WERI-Rb-1 (cell line): Measurements from ENCODE around the gene MAN2A2.

ENCODE experiments used
- DNase-seq: peaks from one replicate; pipeline ENCODE4 v3.0.0-alpha.2; 2020
- H3K27ac ChIP-seq: fragments of 250-450 bp; sonication (Bioruptor Pico); 2 replicates; pipeline ENCODE4 v1.5.1; 2020; ENCODE audit warnings: mild to moderate bottlenecking, moderate library complexity
- H3K27me3 ChIP-seq: fragments of 250-450 bp; sonication (Bioruptor Pico); 2 replicates; pipeline ENCODE4 v1.5.1; 2021; ENCODE audit warnings: mild to moderate bottlenecking, low read depth, moderate library complexity; ENCODE audit not compliant: insufficient read depth, severe bottlenecking
- H3K36me3 ChIP-seq: fragments of 250-450 bp; sonication (Bioruptor Pico); 2 replicates; pipeline ENCODE4 v1.5.1; 2020; ENCODE audit warnings: mild to moderate bottlenecking, moderate library complexity
- H3K4me3 ChIP-seq: 2 replicates; pipeline ENCODE4 v1.5.1; 2011; ENCODE audit warnings: low read depth, mild to moderate bottlenecking, control low read depth, low read length
- H3K9me3 ChIP-seq: fragments of 250-450 bp; sonication (Bioruptor Pico); 2 replicates; pipeline ENCODE4 v1.5.1; 2021; ENCODE audit warnings: mild to moderate bottlenecking, moderate library complexity; ENCODE audit not compliant: severe bottlenecking
- CTCF ChIP-seq: IDR thresholded peaks from 2 replicates; pipeline ENCODE4 v1.5.1; 2011; ENCODE audit warnings: low read depth, mild to moderate bottlenecking, control low read depth, inconsistent platforms, low read length

MAN2A2 gene

GRCh38 chr15:90884719-90885431, 18.2 kb upstream of the MAN2A2 start:
- DNase-seq = no peak
- no peaks in the 10 kb centered on the region for H3K9me3 ChIP-seq
- no peak overlapping the region for H3K27ac ChIP-seq
- H3K4me3 ChIP-seq = no peak overlapping the region
- H3K36me3 ChIP-seq = no peaks in the 10 kb centered on the region
- H3K27me3 ChIP-seq = no peaks in the 10 kb centered on the region
- no peak for TF ChIP-seq CTCF

- Histone ChIP-seq H3K36me3 (no peaks in the 10 kb centered on the region), H3K27ac (peak overlapping the region; percentile 22), H3K27me3 (no peaks in the 10 kb centered on the region), H3K4me3 (no peak overlapping the region), H3K9me3 (no peaks in the 10 kb centered on the region)
- peak; percentile 83 for DNase-seq
- peak; percentile 92 for TF ChIP-seq CTCF
Observed at GRCh38 chr15:90885432-90886290, 17.4 kb upstream of the MAN2A2 start.

- H3K27ac ChIP-seq = no peak overlapping the region
- H3K27me3 ChIP-seq = no peaks in the 10 kb centered on the region
- H3K36me3 ChIP-seq = no peaks in the 10 kb centered on the region
- H3K4me3 ChIP-seq = no peak overlapping the region
- no peaks in the 10 kb centered on the region for H3K9me3 ChIP-seq
- DNase-seq = no peak
- no peak for TF ChIP-seq CTCF
Observed at GRCh38 chr15:90886291-90886614, 16.8 kb upstream of the MAN2A2 start.

GRCh38 chr15:90887037-90887481, 16.0 kb upstream of the MAN2A2 start:
- no peaks in the 10 kb centered on the region for H3K27me3 ChIP-seq
- no peak overlapping the region for H3K4me3 ChIP-seq
- no peaks in the 10 kb centered on the region for H3K36me3 ChIP-seq
- no peak overlapping the region for H3K27ac ChIP-seq
- DNase-seq = no peak
- no peaks in the 10 kb centered on the region for H3K9me3 ChIP-seq
- no peak for TF ChIP-seq CTCF

- TF ChIP-seq CTCF = no peak
- Histone ChIP-seq H3K9me3 (no peaks in the 10 kb centered on the region), H3K27ac (no peak overlapping the region), H3K36me3 (no peaks in the 10 kb centered on the region), H3K27me3 (no peaks in the 10 kb centered on the region), H3K4me3 (no peak overlapping the region)
- no peak for DNase-seq
Observed at GRCh38 chr15:90889313-90889730, 13.8 kb upstream of the MAN2A2 start.
